Measurements from ENCODE around the gene RBBP8.

The RBBP8 gene

DNA sequence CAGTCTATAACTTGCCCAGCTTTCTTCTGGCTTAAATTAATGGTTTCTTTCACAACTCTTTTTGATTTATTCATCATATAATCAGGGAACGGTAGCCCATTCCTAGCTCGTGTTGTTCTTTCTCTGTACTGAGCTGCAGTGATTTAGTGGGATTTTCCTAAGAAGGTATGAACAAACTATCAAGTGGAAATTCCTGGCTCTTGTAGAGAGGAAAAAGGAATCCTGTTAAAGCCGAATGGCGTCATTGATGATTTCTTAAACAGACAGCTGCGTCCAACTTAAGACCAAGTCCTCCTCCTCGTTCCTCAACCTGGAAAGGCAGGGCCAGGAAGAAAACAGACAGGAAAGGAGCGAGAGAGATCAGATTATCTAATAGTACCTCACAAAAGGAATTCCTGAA lies 132.9 kb downstream of the RBBP8 start:
- DNase-seq = no peak

DNA sequence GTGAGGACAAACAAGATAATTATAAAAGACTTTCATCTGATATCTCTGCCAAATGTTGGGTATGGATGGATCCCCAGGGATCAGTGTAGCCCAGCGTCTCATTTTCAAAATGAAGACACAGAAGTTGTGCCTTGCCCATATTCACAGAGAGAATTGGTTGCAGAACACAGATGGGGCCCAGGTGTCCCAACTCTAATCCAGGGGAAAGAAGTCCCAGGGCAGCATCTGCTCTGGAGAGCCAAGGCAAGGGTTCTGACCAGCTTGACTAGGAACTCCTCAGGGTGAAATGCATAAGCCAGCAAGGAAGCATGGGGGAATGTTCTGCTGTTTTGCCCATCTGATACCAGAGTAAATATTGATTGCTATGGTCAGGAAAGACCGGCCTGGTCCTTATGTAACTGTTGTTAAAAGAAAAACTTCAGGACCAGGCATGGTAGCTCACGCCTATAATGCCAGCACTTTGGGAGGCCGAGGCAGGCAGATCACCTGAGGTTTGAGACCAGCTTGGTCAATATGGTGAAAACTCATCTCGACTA lies 133.4 kb downstream of the RBBP8 start:
- peak; percentile 61 for DNase-seq

DNA sequence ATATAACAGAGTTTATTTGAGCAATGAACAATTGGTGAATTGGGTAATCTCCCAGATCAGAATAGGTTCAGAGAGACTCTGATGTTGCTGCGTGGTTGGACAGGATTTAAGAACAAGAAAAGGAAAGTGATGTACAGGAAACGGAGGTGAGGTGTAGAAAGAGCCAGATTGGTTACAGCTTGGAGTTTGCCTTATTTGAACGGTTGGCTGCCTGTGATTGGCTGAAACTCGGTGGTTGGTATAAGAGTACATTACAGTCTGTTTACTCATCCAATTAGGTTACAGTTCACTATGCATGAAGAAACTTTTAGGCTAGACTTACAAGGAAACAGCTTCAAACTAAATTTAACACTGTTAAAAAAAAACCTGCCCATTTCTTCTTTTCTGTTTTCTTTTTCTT lies 134.1 kb downstream of the RBBP8 start:
- DNase-seq = peak; percentile 27

DNA sequence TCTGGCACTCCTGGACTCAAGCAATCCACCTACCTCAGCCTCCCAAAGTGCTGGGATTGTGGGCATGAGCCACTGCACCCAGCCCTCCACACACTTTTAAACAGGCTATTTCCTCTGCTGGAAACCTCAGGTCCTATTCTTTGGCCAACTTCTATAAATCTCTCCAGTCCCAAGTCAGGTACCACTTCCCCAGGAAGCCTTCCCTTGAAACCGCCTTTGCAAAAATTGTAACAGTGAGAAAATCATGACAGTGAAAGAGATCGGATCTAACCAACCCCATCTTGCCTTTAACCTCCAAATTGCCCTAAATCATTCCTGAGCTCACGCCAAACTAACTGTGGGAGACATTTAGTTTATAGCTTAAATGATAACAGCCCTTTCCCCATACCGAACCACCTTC lies 134.9 kb downstream of the RBBP8 start:
- DNase-seq = no peak

DNA sequence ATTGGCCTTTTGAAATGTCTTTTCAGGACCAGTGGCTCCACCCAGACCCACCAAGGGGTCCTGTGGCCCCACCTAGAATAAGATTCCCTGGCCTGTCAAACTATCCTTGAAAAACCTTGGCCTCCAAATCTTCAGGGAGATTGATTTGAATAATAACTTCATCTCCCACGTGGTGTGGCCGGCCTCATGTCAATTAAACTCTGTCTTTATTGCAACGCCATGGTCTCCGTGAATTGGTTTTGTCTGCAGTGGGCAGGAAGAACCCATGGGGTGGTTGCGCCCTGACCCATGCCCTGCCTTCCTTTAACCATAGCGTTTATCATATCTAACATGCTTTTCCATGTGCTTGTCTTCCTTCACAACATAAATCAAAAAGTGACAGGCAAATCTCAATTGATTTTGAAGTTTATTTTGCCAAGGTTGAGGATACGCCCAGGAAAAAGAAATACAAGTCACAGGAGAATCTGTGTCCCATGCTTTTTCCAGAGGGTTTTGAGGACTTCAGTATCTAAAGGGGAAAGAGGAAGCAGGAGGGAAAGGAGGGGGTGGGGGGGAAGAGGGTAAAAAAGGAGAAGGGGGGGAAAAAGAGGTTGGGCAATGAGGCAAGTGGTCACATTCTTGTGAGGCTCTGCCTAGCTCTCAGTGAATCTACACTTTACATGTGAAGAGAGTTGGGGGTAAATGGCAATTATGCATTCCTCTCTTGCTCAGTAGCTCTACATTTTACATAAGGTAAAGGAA lies 135.6 kb downstream of the RBBP8 start:
- no peak for DNase-seq

DNA sequence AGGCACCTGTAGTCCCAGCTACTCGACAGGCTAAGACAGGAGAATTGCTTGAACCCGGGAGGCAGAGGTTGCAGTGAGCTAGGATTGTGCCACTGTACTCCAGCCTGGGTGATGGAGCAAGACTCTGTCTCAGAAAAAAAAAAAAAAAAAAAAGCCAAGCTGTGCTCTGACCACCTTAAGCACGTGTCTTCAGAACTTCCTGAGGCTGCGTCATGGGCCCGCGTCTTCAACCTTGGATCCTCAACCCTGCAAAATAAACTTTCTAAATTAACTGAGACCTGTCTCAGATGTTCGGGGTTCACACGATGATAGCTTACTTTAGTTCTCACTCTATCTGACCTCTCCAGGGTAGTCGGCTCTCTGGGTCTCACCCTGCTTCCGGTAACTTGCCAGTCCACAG lies 136.4 kb downstream of the RBBP8 start:
- no peak for DNase-seq

DNA sequence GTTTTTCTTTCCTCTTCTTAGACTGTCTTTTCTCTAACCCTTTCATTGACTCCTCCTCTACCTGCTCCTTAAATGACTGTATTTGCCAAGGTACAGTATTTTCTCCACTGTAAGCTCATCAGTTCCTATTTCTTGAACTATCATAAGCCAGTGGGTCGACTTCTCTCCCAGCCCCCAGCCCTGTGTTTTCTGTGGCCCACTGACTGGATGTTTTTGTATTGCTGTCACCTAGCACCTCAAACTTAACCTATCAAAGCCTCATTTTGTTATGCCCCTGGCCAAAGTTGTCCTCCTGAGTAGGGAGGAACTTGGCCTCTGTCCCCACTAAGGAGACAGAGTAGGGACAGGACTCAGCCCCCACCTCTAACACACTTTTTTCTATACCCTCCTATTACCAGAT lies 136.8 kb downstream of the RBBP8 start:
- DNase-seq = no peak

DNA sequence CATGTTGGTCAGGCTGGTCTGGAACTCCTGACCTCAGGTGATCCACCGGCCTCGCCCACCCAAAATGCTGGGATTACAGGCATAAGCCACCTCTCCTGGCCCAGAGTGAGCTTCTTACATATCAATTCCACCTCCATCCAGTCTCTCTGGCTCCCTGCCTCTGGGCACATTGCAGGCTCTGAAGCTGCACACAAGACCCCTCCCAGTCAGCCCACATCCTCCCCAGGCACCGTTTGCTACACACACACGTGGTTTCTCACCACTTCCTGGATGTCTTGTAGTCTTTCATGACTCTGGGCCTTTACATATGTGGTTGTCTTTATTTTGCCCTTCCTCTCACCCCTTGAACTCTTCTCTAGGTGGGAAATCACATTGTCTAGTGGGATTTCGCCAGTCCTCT lies 138.2 kb downstream of the RBBP8 start:
- DNase-seq = no peak

DNA sequence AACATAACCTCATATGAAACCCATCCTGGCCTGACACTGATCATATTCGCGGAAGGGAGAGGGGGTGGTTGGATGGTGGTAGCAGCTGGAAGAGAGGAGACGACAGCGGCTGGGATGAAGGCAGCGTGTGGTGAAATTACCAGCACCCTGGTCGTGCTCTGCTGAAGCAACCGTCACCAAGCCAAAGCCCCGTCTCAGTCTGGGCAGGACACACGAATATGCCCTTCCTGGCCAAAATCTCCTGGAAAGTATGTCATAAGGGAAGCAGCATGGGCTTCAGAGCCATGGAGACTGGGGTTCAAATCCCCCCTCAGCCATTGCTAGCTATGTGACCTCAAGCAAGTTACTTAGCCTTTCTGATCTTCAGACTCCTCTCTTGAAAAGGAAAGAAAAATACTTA lies 139.0 kb downstream of the RBBP8 start:
- no peak for DNase-seq

DNA sequence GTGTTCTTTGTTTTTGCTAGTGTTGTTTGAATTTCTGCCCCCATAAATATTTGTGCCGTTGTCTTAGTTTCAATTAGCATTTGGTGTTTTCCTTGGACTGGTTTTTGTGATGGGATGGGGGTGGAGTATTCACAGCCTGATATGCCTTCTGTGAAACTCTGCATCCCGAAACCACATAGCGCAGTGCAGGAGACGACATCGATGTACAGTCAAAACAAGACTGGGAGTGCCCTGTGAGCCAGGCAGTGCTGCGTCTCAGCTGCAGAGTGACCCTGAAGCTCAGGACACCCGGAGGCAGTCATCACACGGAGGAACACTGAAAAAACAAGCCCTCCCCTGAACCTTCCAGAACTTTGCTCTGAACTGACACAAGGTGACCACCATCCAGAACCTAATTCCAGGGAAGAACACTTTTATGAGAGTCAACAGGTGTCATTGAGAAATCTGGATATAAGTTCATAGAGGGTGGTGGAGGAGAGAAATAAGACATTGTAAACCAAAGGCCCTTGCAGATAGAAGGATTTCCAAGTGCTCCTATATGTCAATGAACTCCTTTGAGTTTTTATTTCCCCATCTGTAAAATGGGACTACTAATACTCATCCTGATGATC lies 141.0 kb downstream of the RBBP8 start:
- no peak for DNase-seq
